Endodermal cell (in vitro differentiated cells): ENCODE measurements around the gene DYNLT1. TPM values are rescaled to one million over a fixed set of nuclear protein-coding genes. Genes with fewer than 3 reads are reported as not detected.

ENCODE experiments used
- DNase-seq: peaks from one replicate; pipeline ENCODE4 v3.0.0-alpha.2; 2017
- H3K27ac ChIP-seq: 2 replicates; pipeline ENCODE4 v1.5.1; 2013; ENCODE audit warnings: mild to moderate bottlenecking, low read depth, low read length, moderate library complexity
- H3K27me3 ChIP-seq: 2 replicates; pipeline ENCODE4 v1.6.1; 2013; ENCODE audit warnings: mild to moderate bottlenecking, low read length, moderate library complexity; ENCODE audit not compliant: insufficient read depth, control insufficient read depth, poor library complexity, severe bottlenecking
- H3K36me3 ChIP-seq: 2 replicates; pipeline ENCODE4 v1.7.0; 2013; ENCODE audit warnings: mild to moderate bottlenecking, low read length, moderate library complexity; ENCODE audit not compliant: control insufficient read depth, insufficient read depth
- H3K4me1 ChIP-seq: one replicate; pipeline ENCODE4 v1.7.0; 2013; ENCODE audit warnings: low read length; ENCODE audit not compliant: control insufficient read depth, insufficient read depth
- H3K4me3 ChIP-seq: 2 replicates; pipeline ENCODE4 v1.5.1; 2013; ENCODE audit warnings: mild to moderate bottlenecking, low read length, moderate library complexity
- H3K9ac ChIP-seq: 2 replicates; pipeline ENCODE4 v1.6.1; 2013; ENCODE audit warnings: mild to moderate bottlenecking, low read length, moderate library complexity; ENCODE audit not compliant: poor library complexity, severe bottlenecking; ENCODE audit errors: extremely low read depth
- H3K9me3 ChIP-seq: 2 replicates; pipeline ENCODE4 v1.6.1; 2013; ENCODE audit warnings: mild to moderate bottlenecking, low read length, moderate library complexity; ENCODE audit not compliant: control insufficient read depth
- H3K27ac Mint-ChIP-seq: 2 replicates; pipeline ENCODE4 v1.8.0; 2020; ENCODE audit warnings: mixed read lengths
- H3K27me3 Mint-ChIP-seq: 2 replicates; pipeline ENCODE4 v1.8.0; 2021; ENCODE audit warnings: mild to moderate bottlenecking, mixed read lengths; ENCODE audit not compliant: insufficient read depth
- H3K36me3 Mint-ChIP-seq: 2 replicates; pipeline ENCODE4 v1.8.0; 2020; ENCODE audit warnings: low read depth, mixed read lengths
- H3K4me1 Mint-ChIP-seq: 2 replicates; pipeline ENCODE4 v1.8.0; 2020; ENCODE audit warnings: mixed read lengths
- H3K4me3 Mint-ChIP-seq: 2 replicates; pipeline ENCODE4 v1.8.0; 2020; ENCODE audit warnings: mild to moderate bottlenecking, moderate library complexity, mixed read lengths
- H3K9me3 Mint-ChIP-seq: 2 replicates; pipeline ENCODE4 v1.8.0; 2020; ENCODE audit warnings: mild to moderate bottlenecking, mixed read lengths
- CTCF ChIP-seq: fragments of 200-600 bp; sonication (generic); conservative IDR thresholded peaks from 2 replicates; pipeline ENCODE4 v1.5.0; 2021; ENCODE audit warnings: antibody characterized with exemption, mild to moderate bottlenecking
- WGBS, 2 experiments: methylation state at CpG; one replicate each; pipeline versions ENCODE4 v1.1.5 to v1.1.7; 2013; ENCODE audit warnings: missing lambda C conversion rate in 2 of 2, mixed read lengths in 1 of 2; ENCODE audit not compliant: insufficient coverage in 1 of 2, insufficient read length in 1 of 2; 5-methylcytosine and 5-hydroxymethylcytosine counted together
- total RNA-seq, 2 donors: library from RNA; stranded (reverse); fragmentation: NEBNext Ultra II Directional in 1 of 2; extraction: Animal tissue kit (Norgen Biotek cat#: 25700) in 1 of 2; gene quantifications; 2 replicates in 1 of 2; 3 replicates in 1 of 2; pipeline ENCODE4 v1.2.1, GENCODE V29; 2021

Gene DYNLT1
- total RNA-seq, 2 donors from 2014 or later = 112 to 148 TPM

GRCh38 chr6:158665332-158665731 is 20.8 kb upstream of the DYNLT1 start:
- Histone ChIP-seq H3K27me3 (peaks cover 10% of the 10 kb centered on the region), H3K27ac (no peak overlapping the region), H3K4me3 (no peak overlapping the region), H3K9ac (no peak overlapping the region), H3K4me1 (no peaks in the 10 kb centered on the region), H3K36me3 (no peaks in the 10 kb centered on the region), H3K9me3 (no peaks in the 10 kb centered on the region)
- no peak for TF ChIP-seq CTCF
- Mint-ChIP-seq H3K36me3 (no peaks in the 10 kb centered on the region), H3K4me3 (no peak overlapping the region), H3K4me1 (peaks cover 11% of the 10 kb centered on the region), H3K9me3 (no peaks in the 10 kb centered on the region), H3K27ac (no peak overlapping the region), H3K27me3 (peaks cover 8% of the 10 kb centered on the region)
- 95 to 96% methylated on average over 17 to 18 of the region's 18 CpGs for WGBS, 2 experiments
- DNase-seq = peak; percentile 32

DNA sequence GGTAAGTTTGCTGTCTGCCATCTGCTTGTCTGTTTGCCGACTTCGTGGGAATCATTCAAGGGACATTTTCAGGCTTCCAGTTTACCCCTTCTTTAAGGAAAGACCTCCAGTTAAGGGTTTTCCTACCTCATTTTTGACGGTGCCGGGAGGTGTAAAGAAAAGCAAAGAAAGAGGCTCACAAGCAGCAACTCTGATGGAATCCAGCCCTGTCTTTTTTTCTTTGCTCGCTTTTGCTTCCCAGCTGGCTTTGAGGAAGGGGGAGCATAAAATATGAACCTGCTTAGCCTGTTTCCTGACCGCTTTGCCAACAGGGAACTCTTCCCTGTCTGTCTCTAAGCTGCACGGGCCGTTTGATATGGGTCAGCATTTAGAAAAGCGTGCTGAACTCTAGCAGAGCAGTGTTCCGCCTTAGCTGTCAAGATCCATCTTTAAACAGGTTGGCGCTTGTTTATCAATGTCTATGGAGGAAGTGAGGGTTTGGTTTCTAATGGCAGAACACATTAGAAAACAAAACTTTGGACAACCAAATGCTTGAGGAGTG is 19.2 kb upstream of the DYNLT1 start:
- Histone ChIP-seq H3K36me3 (no peaks in the 10 kb centered on the region), H3K4me1 (no peaks in the 10 kb centered on the region), H3K9ac (no peak overlapping the region), H3K9me3 (no peaks in the 10 kb centered on the region), H3K27me3 (peaks cover 10% of the 10 kb centered on the region), H3K27ac (no peak overlapping the region), H3K4me3 (no peak overlapping the region)
- H3K4me1 Mint-ChIP-seq = peaks cover 11% of the 10 kb centered on the region
- no peaks in the 10 kb centered on the region for H3K9me3 Mint-ChIP-seq
- peak overlapping the region; percentile 2 for H3K4me3 Mint-ChIP-seq
- H3K27me3 Mint-ChIP-seq = peaks cover 8% of the 10 kb centered on the region
- TF ChIP-seq CTCF = no peak
- WGBS, 2 experiments = 75 to 76% methylated on average over 8 to 11 of the region's 11 CpGs
- H3K27ac Mint-ChIP-seq = no peak overlapping the region
- no peak for DNase-seq
- no peaks in the 10 kb centered on the region for H3K36me3 Mint-ChIP-seq

DNA sequence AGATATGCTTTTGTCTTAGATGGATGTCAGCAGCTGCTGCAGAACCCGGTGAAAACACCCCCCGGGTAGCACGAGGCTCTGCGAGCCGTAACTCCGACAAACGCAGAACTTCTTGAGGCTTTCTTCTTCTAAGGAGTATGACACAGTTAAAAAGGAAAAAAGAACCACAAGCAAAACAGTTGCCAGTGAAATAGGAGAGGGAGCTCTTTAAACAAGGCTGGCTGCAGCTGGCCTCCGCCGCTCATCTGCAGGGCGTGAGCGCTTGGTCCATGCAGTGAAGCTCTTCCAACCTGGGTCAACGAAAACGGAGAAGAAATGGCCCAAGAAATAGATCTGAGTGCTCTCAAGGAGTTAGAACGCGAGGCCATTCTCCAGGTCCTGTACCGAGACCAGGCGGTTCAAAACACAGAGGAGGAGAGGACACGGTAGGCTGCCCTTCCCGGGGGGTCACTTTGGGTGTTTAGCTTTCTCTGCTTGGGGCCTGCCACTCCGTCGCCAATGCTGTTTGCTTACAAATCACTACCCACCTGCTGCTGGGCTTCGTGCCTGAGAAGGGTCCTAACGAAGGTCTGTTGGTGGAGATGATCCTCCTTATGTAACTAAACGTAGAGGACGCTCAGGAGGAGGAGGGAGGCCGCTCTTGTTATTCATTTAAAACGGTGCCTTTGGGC is 18.5 kb upstream of the DYNLT1 start:
- no peak for TF ChIP-seq CTCF
- 65 to 79% methylated on average over 23 to 27 of the region's 27 CpGs for WGBS, 2 experiments
- H3K27me3 ChIP-seq = peaks cover 10% of the 10 kb centered on the region
- no peaks in the 10 kb centered on the region for H3K4me1 ChIP-seq
- no peak overlapping the region for H3K27ac Mint-ChIP-seq
- H3K9me3 ChIP-seq = no peaks in the 10 kb centered on the region
- no peak overlapping the region for H3K4me3 ChIP-seq
- H3K27me3 Mint-ChIP-seq = peaks cover 8% of the 10 kb centered on the region
- DNase-seq = no peak
- H3K27ac ChIP-seq = no peak overlapping the region
- H3K4me1 Mint-ChIP-seq = peaks cover 11% of the 10 kb centered on the region
- peak overlapping the region; percentile 2 for H3K4me3 Mint-ChIP-seq
- H3K36me3 ChIP-seq = no peaks in the 10 kb centered on the region
- no peak overlapping the region for H3K9ac ChIP-seq
- no peaks in the 10 kb centered on the region for H3K36me3 Mint-ChIP-seq
- H3K9me3 Mint-ChIP-seq = no peaks in the 10 kb centered on the region
